ENCODE measurements around the gene ENTR1.
"Not testable (repeated sequence)": the region's sequence is repeated elsewhere in the genome, so short reads cannot be mapped to it uniquely, and the experiment has no call there.

The ENTR1 gene

GRCh38 chr9:136418182-136419091 lies 8.0 kb upstream of the ENTR1 start:
- no peak for DNase-seq

DNA sequence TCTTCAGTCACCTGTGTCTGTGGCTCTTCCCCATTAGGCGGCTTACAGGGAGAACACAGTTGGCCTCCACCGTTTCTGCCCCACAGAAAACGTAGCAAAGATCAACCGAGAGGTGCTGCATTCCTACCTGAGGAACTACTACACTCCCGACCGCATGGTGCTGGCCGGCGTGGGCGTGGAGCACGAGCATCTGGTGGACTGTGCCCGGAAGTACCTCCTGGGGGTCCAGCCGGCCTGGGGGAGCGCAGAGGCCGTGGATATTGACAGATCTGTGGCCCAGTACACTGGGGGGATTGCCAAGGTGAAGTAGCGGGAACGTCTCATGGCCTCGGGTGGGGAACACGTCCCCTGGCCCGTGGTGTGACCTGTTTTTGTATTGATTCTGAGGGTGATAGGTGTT lies 6.5 kb upstream of the ENTR1 start:
- no peak for DNase-seq

- no peak for DNase-seq
These were observed 6.0 kb upstream of the ENTR1 start for GRCh38 chr9:136416427-136416826.

- DNase-seq = no peak
These were observed 2.5 kb upstream of the ENTR1 start for GRCh38 chr9:136412962-136413361.

DNA sequence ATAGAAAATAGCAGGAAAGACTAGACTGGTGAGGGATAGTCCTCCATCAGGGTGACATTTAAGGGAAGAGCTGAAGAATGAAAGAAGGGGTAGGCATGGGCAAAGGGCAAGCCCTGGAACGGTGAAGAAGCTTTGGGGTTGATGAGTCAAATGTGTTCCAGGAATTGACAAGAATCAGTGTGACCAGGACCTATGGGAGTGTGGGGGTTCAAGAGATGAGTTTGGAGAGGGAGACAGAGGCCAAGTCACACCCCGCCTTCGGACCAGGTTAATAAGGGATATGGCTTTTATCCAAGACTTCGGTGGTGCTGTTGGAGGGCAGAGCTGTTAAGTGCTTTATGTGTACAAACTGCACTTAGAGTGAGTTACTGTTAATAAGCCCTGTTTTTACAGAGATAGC lies 964 bp upstream of the ENTR1 start:
- DNase-seq = no peak

DNA sequence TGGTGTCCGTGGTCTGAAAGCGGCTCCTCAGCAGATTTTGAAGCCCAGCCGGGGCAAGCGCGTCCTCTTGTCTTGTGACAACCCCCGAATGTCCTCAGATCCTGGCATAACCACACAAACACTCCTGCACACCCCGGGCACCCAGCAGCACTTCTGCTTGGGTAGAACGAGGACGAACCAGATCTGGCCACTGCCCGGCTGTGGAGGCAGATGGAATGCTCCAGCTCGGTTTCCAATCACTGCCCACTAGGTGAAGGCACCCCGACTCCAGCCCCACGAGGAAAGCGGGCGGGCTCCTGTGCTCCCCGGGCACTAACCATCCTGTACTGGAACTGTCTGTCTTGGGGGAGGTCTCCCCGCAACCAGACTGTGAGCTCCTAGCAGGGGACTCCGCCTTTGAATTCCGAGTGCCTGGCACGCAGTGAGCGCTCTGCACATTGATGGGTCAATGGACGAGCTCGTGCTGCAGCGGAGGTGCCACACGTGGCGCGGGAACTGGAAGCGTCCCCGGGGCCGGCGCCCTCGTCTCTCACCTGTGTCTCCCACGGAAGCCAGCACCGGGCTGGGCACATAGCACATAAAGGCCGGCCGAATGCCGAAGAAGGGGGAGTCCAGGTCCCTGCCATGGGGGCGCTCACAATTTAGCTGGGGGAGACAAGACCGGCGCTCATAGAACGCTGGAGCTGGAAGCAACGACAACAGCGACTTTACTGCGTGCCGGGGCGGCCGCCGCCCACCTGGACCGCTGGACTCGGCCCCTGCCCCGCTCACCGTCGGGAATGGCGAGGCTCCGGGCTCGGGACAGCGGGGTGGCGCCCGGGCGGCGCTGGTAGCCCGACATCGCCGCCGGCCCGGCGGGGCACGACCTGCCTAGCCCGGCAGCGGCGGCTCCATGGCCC lies 608 bp downstream of the ENTR1 start:
- DNase-seq = peak; percentile 48

- peak; percentile 42 for DNase-seq
These were observed 2.5 kb downstream of the ENTR1 start for GRCh38 chr9:136407911-136408310.

- DNase-seq = not testable (repeated sequence)
These were observed 3.4 kb downstream of the ENTR1 start for GRCh38 chr9:136407061-136407460.

GRCh38 chr9:136405904-136406303 lies 4.5 kb downstream of the ENTR1 start:
- DNase-seq = not testable (repeated sequence)

GRCh38 chr9:136405481-136405880 lies 4.9 kb downstream of the ENTR1 start:
- DNase-seq = no peak

- DNase-seq = peak; percentile 11
These were observed 5.6 kb downstream of the ENTR1 start for GRCh38 chr9:136404801-136405136.

DNA sequence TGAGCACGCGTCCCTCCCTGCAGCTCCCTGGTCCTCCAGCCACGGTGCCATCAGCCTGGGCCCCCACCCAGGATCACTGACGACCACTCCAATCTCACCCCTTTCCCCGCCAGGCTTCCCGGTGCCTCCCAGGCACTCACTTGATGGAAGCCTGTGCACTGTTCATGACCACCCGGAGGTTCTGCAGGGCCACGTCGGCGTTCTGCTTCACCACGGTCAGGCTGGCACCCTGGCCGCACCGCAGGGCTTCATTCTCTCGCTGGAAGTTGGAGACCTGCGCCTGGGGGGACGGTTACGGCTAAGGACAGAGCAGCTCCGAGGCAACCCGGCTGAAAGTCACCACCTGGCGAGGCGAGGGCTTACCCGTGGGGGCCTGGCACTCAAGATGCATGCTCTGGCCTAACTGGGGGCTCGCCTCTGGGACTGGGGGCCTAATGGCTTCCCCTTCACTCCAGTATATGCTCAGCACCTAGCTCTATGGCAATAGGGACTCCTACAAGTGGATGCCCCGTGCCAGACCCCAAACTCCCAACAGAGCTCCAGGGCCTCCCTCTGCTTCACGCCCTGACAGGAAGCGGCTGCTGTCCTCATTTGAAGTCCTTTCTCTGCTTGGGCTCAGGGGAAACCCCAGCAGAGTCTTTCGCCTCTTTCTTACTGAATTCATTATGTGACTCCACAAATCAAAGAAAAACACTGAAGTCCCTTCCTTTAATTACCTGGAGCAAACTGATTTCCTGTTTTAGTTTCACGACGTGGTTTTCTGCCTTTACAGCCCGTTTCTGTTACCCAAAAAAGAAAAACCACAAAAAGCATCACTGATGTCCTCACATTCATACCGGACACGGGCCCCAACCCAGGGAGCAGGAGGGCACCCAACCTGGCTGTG lies 6.3 kb downstream of the ENTR1 start:
- peak; percentile 40 for DNase-seq

- DNase-seq = peak; percentile 73
These were observed 6.9 kb downstream of the ENTR1 start for GRCh38 chr9:136403538-136403914.

DNA sequence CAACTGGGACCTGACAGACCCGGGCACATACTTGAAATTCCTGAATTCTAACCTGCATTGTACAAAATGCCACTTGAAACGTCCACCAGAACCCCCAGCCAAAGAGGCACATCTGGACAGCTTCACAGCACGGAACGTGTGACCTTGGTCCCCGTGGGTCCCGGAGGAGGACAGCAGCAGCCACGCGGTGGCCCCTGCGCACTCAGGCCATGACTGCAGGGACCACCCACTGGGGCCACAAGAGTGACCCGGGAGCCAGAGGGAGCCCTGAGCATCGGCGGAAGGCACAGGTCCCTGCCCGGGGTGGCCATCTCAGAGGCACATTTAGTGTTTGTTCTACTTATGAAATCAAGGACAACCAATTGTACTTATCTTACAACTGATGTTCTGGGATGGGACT lies 8.3 kb downstream of the ENTR1 start:
- no peak for DNase-seq

DNA sequence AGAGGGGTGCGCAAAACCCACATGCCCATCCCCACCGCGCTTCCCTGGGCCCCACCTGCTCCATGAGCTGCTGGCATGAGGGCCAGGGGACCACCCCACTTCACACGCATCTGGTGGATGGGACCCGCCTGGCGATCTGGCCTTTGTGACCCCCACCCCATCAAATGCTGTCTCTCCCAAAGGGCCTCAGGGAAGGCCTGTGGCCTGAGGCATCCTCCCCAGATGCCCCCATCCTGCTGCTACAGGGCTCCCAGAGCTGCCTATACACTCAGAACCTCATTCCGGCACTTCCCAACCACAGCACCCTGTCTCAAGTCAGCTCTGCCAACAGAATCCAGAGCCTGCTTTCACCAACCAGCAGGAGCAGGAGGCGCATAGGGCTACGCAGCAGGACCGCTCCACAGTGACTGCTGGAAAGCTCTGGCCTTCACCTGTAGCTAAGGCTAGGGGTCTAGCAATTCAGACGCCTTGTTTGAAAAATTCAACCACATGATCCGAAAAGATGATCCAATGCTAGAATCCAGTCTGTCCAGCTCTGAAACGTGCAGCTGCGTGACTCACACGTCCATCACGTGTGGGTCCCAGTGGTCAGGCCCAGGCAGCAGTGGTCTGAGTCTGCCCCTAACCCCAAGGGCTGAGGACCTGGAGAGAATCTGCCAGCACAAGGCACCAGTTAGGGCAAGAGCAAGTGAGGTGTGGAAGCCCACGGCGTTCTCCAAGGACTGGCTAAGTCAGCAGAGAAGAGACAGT lies 9.1 kb downstream of the ENTR1 start:
- DNase-seq = no peak

GRCh38 chr9:136400038-136400834 lies 10.2 kb downstream of the ENTR1 start, which contains the start of gene SNAPC4:
Gene SNAPC4, minus strand, starts transcription at chr9:136400170. Its CDS starts 1,742 bp downstream, at chr9:136398428.
- peak; percentile 93 for DNase-seq

DNA sequence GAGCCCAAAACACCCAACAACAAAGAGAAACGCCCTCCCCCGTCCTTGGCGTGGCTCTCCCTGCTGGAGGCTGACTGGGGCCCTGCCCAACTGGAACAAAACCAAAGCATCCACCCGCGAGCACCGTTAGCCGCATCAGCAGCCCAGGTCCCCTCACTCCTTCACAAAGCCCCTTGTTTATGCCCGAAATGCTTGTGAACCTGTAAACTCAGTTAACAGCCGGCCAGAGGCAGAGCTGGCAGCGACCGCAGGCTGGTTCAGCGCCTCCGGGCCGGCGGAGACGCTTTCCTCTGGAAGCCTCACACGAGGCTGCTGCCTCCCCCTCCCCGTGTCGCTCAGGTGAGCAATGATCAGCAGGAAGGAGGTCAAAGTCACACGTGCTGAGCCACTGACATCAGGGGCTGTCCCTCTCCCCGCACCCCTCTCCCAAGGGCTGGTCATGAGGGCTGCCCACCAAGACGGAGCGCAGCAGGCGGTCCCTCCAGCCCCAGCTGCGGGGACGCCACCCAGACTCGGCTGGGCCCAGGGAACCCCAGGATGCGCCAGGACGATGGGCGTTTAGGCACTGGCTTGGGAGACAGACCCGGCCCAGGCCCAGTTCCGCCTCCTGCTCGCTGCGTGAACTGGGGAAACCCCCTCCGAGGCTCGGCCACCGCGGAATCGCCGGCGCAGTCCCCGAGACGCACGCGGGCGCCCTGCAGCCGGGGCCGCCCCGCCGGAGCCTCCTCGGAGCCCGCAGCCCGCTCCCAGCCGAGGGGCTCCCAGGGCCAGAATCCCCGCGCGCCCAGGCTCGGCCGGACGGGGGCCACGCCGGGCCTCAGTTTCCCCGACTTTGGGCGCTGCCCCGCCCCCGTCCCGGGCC lies 11.0 kb downstream of the ENTR1 start:
- DNase-seq = peak; percentile 45

DNA sequence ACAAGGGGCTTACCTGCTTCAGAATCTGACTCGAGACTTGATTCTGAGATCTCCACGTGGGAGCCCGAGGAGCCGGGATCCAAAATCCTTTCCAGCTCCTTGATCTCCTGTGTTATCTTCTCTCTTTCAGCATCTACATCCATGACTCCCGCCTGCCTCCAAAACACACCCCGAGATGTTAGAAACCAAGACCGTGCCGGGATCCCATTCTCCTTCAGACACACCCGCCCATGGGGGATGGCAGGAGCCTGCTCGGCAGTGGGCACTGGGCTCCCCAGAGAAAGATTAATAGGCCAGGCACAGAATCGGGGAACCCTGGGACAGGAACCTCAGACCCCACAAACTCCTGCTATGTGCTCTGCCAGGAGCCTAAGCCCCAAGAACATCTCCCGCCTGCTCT lies 12.1 kb downstream of the ENTR1 start:
- DNase-seq = no peak

DNA sequence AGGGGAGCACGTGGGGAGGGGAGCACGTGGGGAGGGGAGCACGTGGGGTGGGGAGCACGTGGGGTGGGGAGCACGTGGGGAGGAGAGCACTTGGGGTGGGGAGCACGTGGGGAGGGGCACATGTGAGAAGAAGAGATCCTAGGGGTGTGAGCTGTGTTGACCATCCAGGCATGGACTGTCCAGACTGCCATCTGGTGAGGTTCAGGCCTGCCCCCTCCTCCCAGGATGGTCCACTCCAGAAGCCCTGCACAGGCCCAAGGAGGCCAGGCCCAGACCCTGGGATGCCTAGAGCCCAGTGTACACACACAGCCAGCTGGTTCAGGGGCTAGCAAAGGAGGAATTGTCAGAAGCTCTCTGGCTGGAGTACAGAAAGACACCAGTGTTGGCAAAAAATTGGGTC lies 12.8 kb downstream of the ENTR1 start:
- no peak for DNase-seq

DNA sequence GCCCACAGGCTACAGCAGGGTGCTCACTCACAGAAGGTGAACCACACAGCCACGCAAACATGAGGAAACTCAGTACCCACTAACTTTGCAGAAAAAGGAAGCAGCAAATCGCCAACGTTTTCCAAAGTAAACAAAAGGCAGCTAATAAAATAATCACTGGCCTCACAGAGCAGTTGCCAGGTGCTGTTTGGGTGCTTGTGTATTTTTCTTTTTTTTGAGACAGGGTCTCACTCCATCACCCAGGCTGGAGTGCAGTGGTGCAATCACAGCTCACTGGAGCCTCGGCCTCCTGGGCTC lies 14.2 kb downstream of the ENTR1 start:
- no peak for DNase-seq

Data from CD4-positive, alpha-beta T cell treated with Interleukin-17A for 4 hours (primary cell).